HG03280 (cell line): ENCODE measurements around the gene QRICH2.
A peak's percentile ranks its signal among the peaks of the same experiment; 100 is the strongest.
"Not testable (repeated sequence)": the region's sequence is repeated elsewhere in the genome, so short reads cannot be mapped to it uniquely, and the experiment has no call there.

ENCODE experiments used
- ATAC-seq: cut with Tn5 transposase; IDR thresholded peaks from one replicate; pipeline ENCODE4 v1.9.1; 2021; ENCODE audit warnings: mild to moderate bottlenecking, moderate library complexity; ENCODE audit not compliant: unreplicated experiment

The QRICH2 gene

GRCh38 chr17:76307966-76308338 is at the start of gene QRICH2:
TSS of gene QRICH2 (minus strand) at chr17:76308276. CDS start at chr17:76307998, 278 bp downstream.
- no peak for ATAC-seq

GRCh38 chr17:76357597-76358158 is 49.6 kb upstream of the QRICH2 start:
- ATAC-seq: no peak

GRCh38 chr17:76356803-76357456 is 48.9 kb upstream of the QRICH2 start:
- ATAC-seq: no peak

- ATAC-seq: no peak
Observed at GRCh38 chr17:76354747-76355310, 46.8 kb upstream of the QRICH2 start.

- no peak for ATAC-seq
Observed at GRCh38 chr17:76354317-76354729, 46.2 kb upstream of the QRICH2 start.

GRCh38 chr17:76353599-76354316 is 45.7 kb upstream of the QRICH2 start, which contains the start of gene PRPSAP1:
TSS of gene PRPSAP1 (minus strand) at chr17:76353916. CDS start at chr17:76353703, 213 bp downstream.
- ATAC-seq: peak; percentile 87

GRCh38 chr17:76353004-76353598 is 45.0 kb upstream of the QRICH2 start:
- peak; percentile 4 for ATAC-seq

GRCh38 chr17:76351526-76352071 is 43.5 kb upstream of the QRICH2 start:
- ATAC-seq: no peak

GRCh38 chr17:76350463-76350862 is 42.4 kb upstream of the QRICH2 start:
- ATAC-seq: no peak

GRCh38 chr17:76346936-76347335 is 38.9 kb upstream of the QRICH2 start:
- ATAC-seq: not testable (repeated sequence)

- no peak for ATAC-seq
Observed at GRCh38 chr17:76345377-76345974, 37.4 kb upstream of the QRICH2 start.

GRCh38 chr17:76343106-76343505 is 35.0 kb upstream of the QRICH2 start:
- no peak for ATAC-seq

- ATAC-seq: no peak
Observed at GRCh38 chr17:76341301-76341700, 33.2 kb upstream of the QRICH2 start.

- no peak for ATAC-seq
Observed at GRCh38 chr17:76337413-76337777, 29.3 kb upstream of the QRICH2 start.

GRCh38 chr17:76336756-76337412 is 28.8 kb upstream of the QRICH2 start:
- ATAC-seq: no peak

GRCh38 chr17:76335716-76336381 is 27.8 kb upstream of the QRICH2 start:
- ATAC-seq: no peak

GRCh38 chr17:76333673-76334505 is 25.8 kb upstream of the QRICH2 start:
- no peak for ATAC-seq

- no peak for ATAC-seq
Observed at GRCh38 chr17:76331083-76331482, 23.0 kb upstream of the QRICH2 start.

- no peak for ATAC-seq
Observed at GRCh38 chr17:76329664-76330063, 21.6 kb upstream of the QRICH2 start.
